Measurements from ENCODE around the gene ARL14EP. TPM values are rescaled to one million over a fixed set of nuclear protein-coding genes. Genes with fewer than 3 reads are reported as not detected.
A peak's percentile ranks its signal among the peaks of the same experiment; 100 is the strongest.

The ARL14EP gene
- polyA plus RNA-seq (2012; ENCODE audit: missing spikeins), result 23.1 TPM

DNA sequence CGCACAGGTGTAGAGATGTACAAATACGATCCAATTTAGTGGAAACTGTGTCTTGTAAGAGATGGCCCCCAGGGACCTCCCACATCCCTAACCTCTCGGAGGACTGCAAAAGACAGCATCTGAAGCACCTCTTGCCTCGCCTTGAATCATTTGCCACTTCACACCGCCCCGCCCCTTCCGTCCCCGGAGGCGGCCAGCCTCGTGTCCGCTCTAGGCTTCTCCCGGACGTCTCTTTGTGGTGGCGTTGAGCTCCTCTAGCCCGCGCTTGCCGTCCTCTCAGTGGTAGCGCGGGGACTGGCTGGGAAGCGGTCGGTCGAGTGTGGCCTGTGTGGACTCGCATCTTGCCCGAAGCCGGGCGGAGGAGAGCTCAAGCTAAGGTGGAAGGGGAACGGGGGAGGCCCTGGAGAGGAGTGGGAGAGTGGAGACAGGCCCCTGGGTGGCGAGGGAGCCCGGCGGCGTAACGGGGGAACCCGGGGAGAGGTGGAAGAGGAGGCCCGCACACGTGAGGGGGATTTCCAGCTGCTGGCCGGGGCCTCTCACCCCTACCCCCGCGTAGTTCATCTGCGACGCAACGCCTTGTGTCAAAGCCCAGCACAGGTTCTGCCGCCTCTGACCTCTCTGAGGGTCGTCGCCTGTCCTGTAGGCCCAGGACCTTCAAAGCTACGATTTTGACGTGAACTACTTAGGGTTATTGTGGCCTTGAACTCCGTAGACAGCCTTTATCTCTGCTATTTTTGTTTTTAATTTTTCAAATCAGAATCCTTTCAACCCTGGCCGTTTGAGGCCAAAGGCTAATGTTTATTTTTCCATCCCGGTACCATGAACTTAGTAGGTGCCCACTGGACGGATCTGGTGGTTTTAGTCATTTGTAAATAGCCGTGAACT lies at the start of gene ARL14EP:
TSS of gene ARL14EP (plus strand) at position 279 of the 885 bp plus-strand sequence. CDS start 7,845 bp downstream, outside the sequence.
- FAIRE-seq (peak; percentile 99), DNase-seq (ENCODE audit: insufficient read length) (peak; percentile 57)
- TF ChIP-seq TAF1 (IDR thresholded peaks at IDR 0.05; ENCODE audit: borderline replicate concordance, low read depth, low read length), result peak; percentile 93
- peak; percentile 94 for TF ChIP-seq POLR2AphosphoS5 (IDR thresholded peaks at IDR 0.05; ENCODE audit: low read depth, low read length)
- TF ChIP-seq POLR2A (IDR thresholded peaks at IDR 0.05; ENCODE audit: low read depth, low read length), result peak; percentile 96

DNA sequence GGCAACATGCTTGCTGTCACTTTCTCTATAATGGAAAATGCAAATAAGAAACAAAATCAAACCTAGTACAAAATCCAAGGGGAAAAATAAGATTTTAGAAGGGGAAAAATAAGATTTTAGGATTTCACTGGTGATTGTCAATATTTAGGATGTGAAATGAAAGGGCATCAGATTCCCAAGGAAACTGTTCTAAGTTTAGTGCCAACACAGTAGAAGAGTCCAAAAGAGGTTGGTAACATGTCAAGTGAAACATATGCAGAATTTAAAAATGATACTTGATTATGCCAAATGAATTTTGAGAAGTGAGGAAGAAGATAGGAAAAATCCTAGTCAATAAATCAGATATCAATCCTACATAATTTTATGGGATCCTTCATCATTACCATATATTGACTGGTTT lies 45.7 kb upstream of the ARL14EP start:
- DNase-seq (ENCODE audit: insufficient read length) (no peak), FAIRE-seq (no peak)
- TF ChIP-seq POLR2AphosphoS5 (IDR thresholded peaks at IDR 0.05; ENCODE audit: low read depth, low read length) (no peak), POLR2A (IDR thresholded peaks at IDR 0.05; ENCODE audit: low read depth, low read length) (no peak), TAF1 (IDR thresholded peaks at IDR 0.05; ENCODE audit: borderline replicate concordance, low read depth, low read length) (no peak)

DNA sequence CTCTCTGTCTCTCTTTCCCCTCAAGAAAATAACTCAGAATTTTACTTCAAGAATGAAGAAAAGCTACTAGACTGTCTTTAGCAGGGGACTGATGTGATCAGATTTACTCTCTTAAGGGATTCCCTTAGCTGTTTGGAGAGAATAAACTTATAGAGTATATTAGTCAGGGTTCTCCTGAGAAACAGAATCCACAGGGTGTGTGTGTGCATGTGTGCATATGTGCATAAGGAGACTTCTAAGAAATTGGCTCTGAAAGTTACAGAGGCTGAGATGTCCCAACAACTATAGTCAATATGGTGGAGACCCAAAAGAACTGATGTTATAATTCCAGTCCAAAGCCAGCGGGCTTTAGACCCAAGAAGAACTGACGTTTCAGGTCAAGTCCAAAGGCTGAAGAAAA lies 43.1 kb upstream of the ARL14EP start:
- TF ChIP-seq TAF1 (IDR thresholded peaks at IDR 0.05; ENCODE audit: borderline replicate concordance, low read depth, low read length) (no peak), POLR2A (IDR thresholded peaks at IDR 0.05; ENCODE audit: low read depth, low read length) (no peak), POLR2AphosphoS5 (IDR thresholded peaks at IDR 0.05; ENCODE audit: low read depth, low read length) (no peak)
- no peak for DNase-seq (ENCODE audit: insufficient read length)
- no peak for FAIRE-seq

DNA sequence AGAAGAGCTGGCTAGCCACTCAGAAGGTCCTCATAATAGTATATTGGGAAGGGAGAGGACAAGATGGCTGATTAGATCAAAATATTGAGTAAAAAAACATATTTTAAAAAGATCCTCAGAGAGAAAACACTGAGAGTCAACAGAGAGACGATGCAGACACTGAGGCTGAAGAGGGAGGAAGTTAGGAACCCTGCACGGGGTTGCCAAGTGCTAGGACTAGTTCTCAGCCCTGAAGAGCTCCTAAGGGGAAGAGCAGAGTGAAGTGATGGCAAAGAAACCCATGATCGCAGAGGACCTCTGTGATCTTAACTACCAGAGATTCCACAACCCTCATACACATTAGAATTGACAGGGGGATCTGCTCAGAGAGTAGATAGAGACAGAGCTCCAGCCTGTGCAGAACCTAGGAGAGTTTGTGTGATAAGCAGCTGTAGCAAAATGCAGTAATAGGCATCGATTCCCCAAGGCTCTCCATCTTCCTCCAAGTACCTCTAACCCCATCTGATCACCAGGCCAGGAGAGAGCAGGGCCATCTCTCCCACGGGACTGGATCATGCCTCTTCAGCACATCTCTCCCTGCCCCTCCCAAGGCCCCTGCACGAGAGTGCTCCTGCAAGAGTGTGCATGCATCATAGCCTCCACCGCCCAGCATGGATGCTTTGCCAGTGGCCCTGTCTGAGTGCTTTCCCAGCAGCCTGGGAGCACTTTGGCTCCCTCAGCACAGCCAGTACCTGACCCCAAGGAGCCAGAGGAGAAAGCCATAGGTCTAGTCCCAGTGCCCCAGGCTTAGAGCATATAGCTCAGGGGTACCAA lies 41.2 kb upstream of the ARL14EP start:
- DNase-seq (ENCODE audit: insufficient read length), result no peak
- FAIRE-seq, result no peak
- no peak for TF ChIP-seq TAF1 (IDR thresholded peaks at IDR 0.05; ENCODE audit: borderline replicate concordance, low read depth, low read length)
- no peak for TF ChIP-seq POLR2A (IDR thresholded peaks at IDR 0.05; ENCODE audit: low read depth, low read length)
- no peak for TF ChIP-seq POLR2AphosphoS5 (IDR thresholded peaks at IDR 0.05; ENCODE audit: low read depth, low read length)

DNA sequence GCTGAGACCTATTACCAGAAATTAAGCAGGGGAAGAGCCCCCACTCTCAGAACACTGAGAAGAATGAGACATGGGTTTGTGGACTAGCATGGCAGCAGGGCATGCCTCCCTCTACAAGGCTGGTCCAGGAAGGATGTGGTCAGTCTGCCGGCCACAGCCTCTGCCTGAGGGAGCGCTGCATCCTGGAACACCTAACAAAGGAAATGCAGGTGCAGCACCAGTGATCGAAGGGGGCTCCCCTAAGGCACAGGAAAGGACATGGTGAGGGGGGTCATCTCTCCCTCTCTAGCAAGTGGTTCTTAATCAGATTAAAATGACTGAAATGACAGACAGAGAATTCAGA lies 40.6 kb upstream of the ARL14EP start:
- TF ChIP-seq TAF1 (IDR thresholded peaks at IDR 0.05; ENCODE audit: borderline replicate concordance, low read depth, low read length) (no peak), POLR2AphosphoS5 (IDR thresholded peaks at IDR 0.05; ENCODE audit: low read depth, low read length) (no peak), POLR2A (IDR thresholded peaks at IDR 0.05; ENCODE audit: low read depth, low read length) (no peak)
- DNase-seq (ENCODE audit: insufficient read length) (no peak), FAIRE-seq (peak; percentile 82)

DNA sequence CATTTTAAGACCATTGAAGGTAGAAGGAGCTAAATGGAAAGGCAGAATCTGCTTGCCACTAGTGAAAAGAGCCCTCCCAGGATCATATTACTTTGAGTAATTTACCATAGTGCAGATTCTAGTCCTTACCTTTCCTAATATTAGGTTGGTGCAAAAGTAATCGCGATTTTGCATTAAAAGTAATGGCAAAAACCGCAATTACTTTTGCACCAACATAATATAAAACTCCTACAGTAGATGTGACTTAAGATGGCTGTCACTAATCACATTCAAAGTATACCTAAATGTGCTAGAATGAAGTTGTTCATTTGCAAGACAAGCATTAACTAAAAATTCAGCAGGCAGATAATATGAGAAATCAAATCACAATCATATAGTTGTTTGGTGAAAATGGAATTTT lies 38.1 kb upstream of the ARL14EP start:
- no peak for FAIRE-seq
- DNase-seq (ENCODE audit: insufficient read length), result no peak
- no peak for TF ChIP-seq POLR2AphosphoS5 (IDR thresholded peaks at IDR 0.05; ENCODE audit: low read depth, low read length)
- no peak for TF ChIP-seq TAF1 (IDR thresholded peaks at IDR 0.05; ENCODE audit: borderline replicate concordance, low read depth, low read length)
- TF ChIP-seq POLR2A (IDR thresholded peaks at IDR 0.05; ENCODE audit: low read depth, low read length), result no peak

DNA sequence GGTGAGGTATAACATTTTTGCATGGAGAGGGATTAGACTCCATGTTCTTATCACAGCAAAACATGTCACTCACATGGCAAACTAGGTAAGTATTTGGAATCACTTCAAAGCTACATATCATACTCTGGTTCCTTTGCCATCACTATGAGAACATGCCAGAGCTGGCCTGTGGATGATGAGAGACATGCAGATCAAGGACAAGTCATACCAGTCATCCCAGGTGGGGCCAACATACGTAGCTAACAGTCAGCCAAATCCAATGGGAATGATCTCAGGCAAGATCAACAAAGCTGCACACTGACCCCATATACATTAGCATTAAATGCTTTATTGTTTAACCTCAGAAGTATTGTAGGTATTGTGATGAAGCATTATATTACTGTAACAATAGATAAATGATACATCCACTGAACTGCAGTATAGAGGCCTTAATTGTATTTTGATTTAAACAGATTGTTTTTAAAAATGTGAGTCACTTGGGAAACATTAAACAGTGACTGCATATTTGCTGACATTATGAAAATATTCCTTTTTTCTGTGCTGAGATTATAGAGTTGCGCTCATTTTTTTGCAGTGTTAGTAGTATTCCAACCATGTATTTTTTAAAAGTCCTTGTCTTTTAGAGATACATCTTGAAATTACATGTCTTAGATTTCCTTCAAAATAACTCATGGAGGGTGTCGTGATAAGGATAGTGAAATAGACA lies 37.3 kb upstream of the ARL14EP start:
- no peak for TF ChIP-seq POLR2A (IDR thresholded peaks at IDR 0.05; ENCODE audit: low read depth, low read length)
- no peak for TF ChIP-seq TAF1 (IDR thresholded peaks at IDR 0.05; ENCODE audit: borderline replicate concordance, low read depth, low read length)
- TF ChIP-seq POLR2AphosphoS5 (IDR thresholded peaks at IDR 0.05; ENCODE audit: low read depth, low read length), result no peak
- no peak for FAIRE-seq

DNA sequence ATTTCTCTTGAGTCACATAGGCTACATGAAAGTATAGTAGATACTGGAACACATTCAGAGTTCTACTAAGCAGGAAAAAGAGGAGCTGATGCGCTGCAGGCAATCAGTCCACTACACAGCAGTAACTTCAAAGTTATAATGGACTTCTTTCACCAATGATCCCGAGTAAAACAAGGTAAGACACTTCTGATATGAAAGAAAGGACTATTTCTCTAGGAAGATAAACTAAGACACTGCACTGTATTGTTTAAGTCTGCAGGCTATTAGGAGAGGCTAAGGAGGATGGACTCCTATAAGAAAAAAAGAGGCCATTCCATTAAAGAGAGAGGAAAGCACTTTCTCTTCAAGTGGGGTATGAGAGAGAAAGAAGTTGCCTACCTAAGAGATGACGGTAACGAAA lies 31.6 kb upstream of the ARL14EP start:
- FAIRE-seq (no peak), DNase-seq (ENCODE audit: insufficient read length) (no peak)

More for the DNA sequence above, 37.3 kb upstream of the ARL14EP start:
- DNase-seq (ENCODE audit: insufficient read length), result no peak

DNA sequence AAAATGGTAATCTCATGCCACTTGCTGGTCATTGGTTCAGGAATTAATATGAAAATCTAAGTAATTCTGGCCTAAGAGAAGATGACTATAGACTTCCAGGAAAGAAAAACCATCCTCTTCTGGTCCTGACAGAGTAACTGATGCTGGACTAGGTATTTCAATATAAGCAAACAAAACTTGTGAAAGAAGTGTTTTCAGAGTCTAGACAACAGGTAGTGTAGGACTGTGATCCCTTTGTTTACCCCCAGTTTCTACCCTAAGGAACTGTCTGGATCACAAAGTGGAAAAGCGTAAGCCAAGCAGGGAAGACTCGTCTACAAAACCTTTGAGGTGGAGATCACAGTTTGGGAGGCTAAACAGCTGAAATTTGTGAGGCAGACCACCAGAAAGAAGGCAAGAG lies 30.4 kb upstream of the ARL14EP start:
- DNase-seq (ENCODE audit: insufficient read length), result no peak
- no peak for TF ChIP-seq TAF1 (IDR thresholded peaks at IDR 0.05; ENCODE audit: borderline replicate concordance, low read depth, low read length)
- no peak for TF ChIP-seq POLR2A (IDR thresholded peaks at IDR 0.05; ENCODE audit: low read depth, low read length)
- no peak for TF ChIP-seq POLR2AphosphoS5 (IDR thresholded peaks at IDR 0.05; ENCODE audit: low read depth, low read length)
- FAIRE-seq, result no peak

More for the DNA sequence above, 31.6 kb upstream of the ARL14EP start:
- no peak for TF ChIP-seq POLR2A (IDR thresholded peaks at IDR 0.05; ENCODE audit: low read depth, low read length)
- TF ChIP-seq TAF1 (IDR thresholded peaks at IDR 0.05; ENCODE audit: borderline replicate concordance, low read depth, low read length), result no peak
- no peak for TF ChIP-seq POLR2AphosphoS5 (IDR thresholded peaks at IDR 0.05; ENCODE audit: low read depth, low read length)

DNA sequence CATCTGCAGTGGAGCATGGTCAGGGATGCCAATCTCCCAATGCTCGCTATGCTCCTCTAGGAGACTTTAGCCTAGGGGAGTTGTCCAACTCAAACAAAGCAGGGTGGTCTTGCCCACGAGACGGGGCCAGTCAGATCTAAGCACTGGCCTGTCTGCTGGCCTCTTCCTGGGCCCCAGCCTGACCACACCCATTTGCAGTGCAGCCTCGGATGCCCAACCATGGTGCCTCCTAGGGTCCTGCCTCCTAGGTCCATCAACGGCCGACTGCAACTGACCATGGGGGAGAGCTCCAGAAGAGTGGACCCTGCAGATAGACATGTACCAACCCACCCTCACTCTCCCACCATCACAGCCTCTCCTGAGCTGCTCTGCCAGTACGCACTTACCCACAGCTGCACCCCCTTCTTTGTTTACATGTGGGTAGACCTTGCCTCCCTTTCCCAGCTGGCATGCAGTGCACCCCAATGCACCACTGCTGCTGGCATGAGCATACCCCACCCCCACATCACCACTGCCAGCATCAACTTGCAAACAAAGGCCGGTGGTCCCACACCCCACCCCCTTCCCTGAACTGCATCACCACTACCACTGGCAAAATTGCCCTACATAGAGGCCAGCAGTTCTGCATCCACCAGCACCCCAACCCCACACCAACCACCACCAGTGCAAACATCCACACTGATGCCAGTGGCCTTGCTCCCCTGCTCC lies 27.6 kb upstream of the ARL14EP start:
- DNase-seq (ENCODE audit: insufficient read length) (no peak), FAIRE-seq (no peak)
- TF ChIP-seq TAF1 (IDR thresholded peaks at IDR 0.05; ENCODE audit: borderline replicate concordance, low read depth, low read length), result no peak
- TF ChIP-seq POLR2A (IDR thresholded peaks at IDR 0.05; ENCODE audit: low read depth, low read length), result no peak
- TF ChIP-seq POLR2AphosphoS5 (IDR thresholded peaks at IDR 0.05; ENCODE audit: low read depth, low read length), result no peak

Measured in GM12892 (cell line).